Esophagus mucosa (tissue), 1 donor: ENCODE results near the gene KLRG1. TPM values are rescaled to one million over a fixed set of nuclear protein-coding genes. Genes with fewer than 3 reads are reported as not detected.

ENCODE experiments used
- ATAC-seq: fragments of 200-7000 bp; cut with Tn5 transposase; one replicate; pipeline ENCODE4 v1.9.1; 2020
- total RNA-seq: library from RNA; stranded (reverse); gene quantifications from one replicate; pipeline ENCODE4 v1.2.4, GENCODE V29; 2023
- donor health status: DM: yes; HTN: yes; CAD: no.

KLRG1 gene
- total RNA-seq, 1 donor from 2014 or later, result 0.48 TPM

- no peak for ATAC-seq
These were observed 54.4 kb downstream of the KLRG1 start for GRCh38 chr12:9043766-9044165.

- no peak for ATAC-seq
These were observed 57.8 kb downstream of the KLRG1 start for GRCh38 chr12:9047105-9047504.

GRCh38 chr12:9048930-9049329 lies 59.6 kb downstream of the KLRG1 start:
- no peak for ATAC-seq

GRCh38 chr12:9049520-9050133 lies 60.3 kb downstream of the KLRG1 start:
- peak; percentile 41 for ATAC-seq

GRCh38 chr12:9050521-9051157 lies 61.3 kb downstream of the KLRG1 start:
- no peak for ATAC-seq

GRCh38 chr12:9051158-9051550 lies 61.8 kb downstream of the KLRG1 start:
- no peak for ATAC-seq

GRCh38 chr12:9052610-9053009 lies 63.3 kb downstream of the KLRG1 start:
- ATAC-seq, result no peak

Other genes starting within 250 kb of the KLRG1 start
- 720 TPM for gene A2ML1, start 166.9 kb upstream of the KLRG1 start, total RNA-seq
- 14.5 TPM for gene PHC1, start 75.0 kb upstream of the KLRG1 start, total RNA-seq
- 82.1 TPM for gene M6PR, start 39.9 kb upstream of the KLRG1 start, total RNA-seq
- 86.9 TPM for gene A2M, start 126.4 kb downstream of the KLRG1 start, total RNA-seq
- not detected for gene PZP, start 218.8 kb downstream of the KLRG1 start, total RNA-seq